GM20431 (cell line): ENCODE measurements around the gene P2RX5.
"Not testable (repeated sequence)": the region's sequence is repeated elsewhere in the genome, so short reads cannot be mapped to it uniquely, and the experiment has no call there.

Experiments used
- in situ Hi-C: fragments of 300-500 bp; cut with MseI, MboI; formaldehyde crosslinking; loops from one replicate; pipeline ENCODE4 v1.15.0; 2020; ENCODE audit warnings: low sequenced_read_pairs; ENCODE audit not compliant: unreplicated experiment

P2RX5 gene

DNA sequence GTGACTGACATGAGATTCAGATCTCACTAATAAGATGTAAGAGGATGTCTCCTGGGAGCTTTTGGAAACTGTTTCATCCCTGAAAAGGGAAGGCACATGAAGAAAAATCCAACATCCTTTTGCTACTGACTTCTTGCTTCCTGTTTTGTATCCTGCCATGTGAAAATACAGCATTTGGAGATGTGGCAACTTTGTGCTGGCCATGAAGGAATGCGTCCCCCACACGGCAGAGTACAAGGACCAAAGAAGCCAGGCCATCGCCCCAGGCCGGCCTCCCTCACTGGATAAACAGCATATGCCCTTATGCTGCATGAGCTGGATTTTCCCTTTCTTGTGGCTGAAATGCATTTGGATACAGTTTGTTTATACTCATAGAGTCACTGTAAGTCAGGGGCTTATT lies 22.2 kb upstream of the P2RX5 start:
- in situ Hi-C loops: no loop called here

DNA sequence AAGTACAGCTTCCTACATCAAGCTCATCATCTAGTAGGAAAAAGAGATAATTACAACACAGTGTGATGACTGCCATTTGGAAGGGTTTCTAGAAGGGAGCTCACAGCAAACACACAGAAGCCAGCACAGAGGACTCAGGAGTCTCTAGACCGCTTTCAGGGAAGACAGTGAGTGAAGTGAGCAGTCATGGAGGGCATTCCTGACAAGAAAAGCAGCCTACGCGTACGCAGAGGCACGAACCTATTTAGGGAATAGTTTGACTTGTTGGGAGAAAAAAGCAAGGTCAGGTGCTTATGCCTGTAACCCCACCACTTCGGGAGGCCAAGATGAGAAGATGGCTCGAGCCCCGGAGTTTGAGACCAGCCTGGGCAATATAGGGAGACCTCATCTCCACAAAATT lies 19.3 kb upstream of the P2RX5 start:
- in situ Hi-C loops: no loop called here

GRCh38 chr17:3712811-3713463 lies 17.0 kb upstream of the P2RX5 start:
- in situ Hi-C loops: no loop called here

DNA sequence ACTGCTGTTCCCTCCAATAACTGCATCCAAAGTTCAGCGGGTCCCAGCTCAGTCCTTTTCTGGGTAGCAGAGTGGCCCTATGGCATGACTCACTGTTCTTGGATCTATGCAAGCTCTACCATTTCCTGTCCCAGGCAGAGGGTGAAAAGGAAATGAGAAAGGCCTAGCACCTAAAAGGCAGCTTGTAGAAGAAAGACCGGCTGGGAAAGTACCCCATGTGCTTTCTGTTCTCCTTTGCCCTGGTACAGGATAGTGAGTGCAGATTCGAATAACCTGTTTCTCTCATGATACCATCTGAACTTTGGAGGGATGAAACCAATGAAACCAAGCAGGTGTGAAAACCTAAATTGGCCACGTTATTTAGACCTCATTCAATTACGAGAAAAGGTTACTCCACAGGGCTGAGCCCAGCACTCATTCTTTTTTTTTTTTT lies 15.0 kb upstream of the P2RX5 start:
- in situ Hi-C loops: no loop called here

DNA sequence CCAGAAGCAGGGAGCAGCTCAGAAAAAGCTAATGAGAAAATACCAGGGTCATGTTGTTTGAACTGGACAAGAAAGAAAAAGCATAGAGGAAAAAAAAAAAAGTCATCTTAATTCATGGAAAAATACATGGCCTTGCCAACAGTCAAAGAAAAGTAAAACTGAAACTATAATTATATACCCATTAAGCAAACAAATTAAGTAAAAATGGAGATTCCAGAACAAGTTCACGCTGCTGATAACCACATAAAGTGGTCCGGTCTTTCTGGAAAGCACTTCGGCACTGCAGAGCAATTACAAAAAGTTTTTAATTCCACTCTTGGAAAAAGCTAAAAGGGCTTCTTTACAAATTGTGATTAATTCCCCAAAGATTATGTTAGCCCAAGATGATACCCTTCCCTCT lies 12.4 kb upstream of the P2RX5 start:
- in situ Hi-C loops: no loop called here

DNA sequence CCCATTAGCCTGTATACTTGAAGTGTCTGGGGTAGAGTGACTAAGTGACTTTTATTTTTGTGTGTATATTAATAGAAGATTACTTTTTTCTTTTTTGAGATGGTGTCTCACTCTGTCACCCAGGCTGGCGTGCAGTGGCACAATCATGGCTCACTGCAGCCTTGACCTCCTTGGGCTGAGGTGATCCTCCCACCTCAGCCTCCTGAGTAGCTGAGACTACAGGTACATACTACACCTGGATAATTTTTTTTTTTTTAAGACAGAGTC lies 9.7 kb upstream of the P2RX5 start:
- in situ Hi-C loops: not testable (repeated sequence)

DNA sequence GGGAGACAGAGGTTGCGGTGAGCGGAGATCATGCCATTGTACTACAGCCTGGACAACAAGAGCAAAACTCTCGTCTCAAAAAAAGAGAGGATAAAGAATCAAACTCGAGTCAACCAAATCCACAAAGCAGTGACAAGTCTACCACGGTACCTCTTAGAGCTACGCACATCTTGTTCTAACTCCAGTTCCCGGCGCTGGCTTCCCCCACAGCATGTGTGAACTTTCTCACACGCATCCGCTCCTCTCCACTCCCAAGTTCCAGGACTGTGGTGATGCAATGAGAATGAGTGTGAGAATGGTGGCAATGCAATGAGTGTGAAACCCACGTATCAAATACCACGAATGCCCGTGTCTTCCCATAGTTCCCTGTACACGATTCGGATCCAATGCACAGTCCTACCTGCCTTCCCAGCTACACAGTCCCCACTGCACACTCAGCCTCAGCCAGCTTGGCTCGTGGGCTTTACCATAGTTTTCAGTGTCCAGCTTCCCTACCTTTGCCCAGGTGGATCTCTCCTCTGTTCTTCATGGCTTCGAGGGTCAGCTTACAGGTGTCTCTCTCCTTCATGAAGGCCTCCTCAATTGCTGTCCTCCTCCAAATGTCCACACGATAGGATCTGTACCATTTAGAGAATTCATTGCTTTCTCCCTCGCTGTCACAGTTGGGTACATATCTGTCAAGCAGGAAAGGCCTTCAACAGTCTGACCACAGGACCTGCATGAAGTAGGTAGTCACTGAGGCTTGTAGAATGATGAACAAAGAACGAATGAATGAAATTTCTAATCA lies 9.2 kb upstream of the P2RX5 start:
- in situ Hi-C loops: no loop called here

- in situ Hi-C loops: not testable (repeated sequence)
Observed at GRCh38 chr17:3702041-3702539, 6.1 kb upstream of the P2RX5 start.

DNA sequence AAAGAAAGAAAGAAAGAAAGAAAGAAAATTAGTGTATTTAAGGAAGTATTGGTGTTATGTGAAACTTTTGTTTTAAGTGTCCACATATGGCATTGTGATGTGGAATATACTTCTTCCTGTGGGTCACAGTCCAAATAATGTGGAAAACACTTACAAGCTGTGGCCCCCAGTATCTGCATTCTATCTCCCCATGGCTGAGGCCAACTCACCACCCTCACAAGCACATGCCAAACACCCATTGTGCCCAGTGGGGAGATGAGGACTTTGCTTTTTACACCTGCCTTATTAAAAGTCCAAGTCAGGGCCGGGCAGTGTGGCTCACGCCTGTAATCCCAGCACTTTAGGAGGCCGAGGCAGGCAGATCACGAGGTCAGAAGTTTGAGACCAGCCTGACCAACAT lies 4.0 kb upstream of the P2RX5 start:
- in situ Hi-C loops: no loop called here

GRCh38 chr17:3698139-3698538 lies 2.2 kb upstream of the P2RX5 start:
- in situ Hi-C loops: no loop called here

- in situ Hi-C loops: no loop called here
Observed at GRCh38 chr17:3697103-3697476, 1.1 kb upstream of the P2RX5 start.

DNA sequence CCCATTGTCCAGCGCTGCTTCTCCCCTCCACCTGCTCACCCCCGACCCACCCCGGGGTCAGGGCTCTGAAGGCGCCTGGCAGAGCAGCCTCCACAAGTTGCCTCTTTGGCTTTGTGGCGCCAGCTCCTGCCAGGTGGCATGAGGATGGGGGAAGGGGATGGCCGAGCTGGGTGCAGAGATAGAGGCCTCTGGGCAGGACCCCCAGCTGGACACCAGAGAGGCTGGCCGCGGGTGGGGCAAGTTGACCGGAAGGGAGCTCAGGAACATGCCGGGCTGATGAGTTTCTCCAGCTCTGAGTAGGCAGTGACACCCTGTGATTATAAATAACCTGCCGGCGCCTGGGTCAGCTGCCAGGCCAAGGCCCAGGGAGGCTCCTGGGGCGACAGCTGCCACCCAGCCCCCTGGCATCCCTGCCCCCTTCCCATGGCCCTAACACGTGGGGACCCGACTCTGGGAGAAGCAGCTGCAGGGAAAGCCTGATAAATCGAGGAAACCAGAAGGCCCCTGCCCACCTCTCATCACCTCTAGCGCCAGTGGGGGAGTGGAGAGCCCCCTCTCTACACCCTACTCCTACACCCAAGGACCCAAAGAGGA lies 729 bp downstream of the P2RX5 start:
- in situ Hi-C loops: no loop called here

DNA sequence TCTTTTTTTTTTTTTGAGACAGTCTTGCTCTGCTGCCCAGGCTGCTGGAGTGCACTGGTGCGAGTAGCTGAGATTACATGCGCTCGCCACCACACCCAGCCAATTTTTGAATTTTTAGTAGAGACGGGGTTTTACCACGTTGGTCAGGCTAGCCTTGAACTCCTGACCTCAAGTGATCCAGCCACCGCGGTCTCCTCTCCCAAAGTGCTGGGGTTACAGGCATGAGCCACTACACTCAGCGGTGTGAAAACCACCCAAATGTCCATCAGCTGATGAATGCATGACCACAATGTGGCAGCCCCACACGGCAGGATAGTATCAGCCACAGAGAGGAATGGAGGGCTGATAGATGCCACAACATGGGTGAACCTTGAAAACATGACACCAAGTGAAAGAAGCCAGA lies 2.1 kb downstream of the P2RX5 start:
- in situ Hi-C loops: no loop called here

DNA sequence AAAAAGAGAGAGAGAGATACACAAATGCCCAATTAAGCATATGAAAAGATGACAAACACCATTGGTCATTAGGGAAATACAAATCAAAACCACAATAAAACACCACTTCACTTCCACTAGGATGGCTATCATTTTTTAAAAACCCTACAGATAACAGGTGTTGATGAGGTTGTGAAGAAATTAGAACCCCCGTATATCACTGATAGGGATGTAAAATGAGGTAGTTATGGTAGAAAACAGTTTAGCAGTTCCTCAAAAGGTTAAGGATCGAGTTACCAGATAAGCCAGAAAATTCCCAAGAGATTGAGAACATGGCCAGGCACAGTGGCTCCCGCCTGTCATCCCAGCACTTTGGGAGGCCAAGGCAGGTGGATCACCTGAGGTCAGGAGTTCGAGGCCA lies 2.8 kb downstream of the P2RX5 start:
- in situ Hi-C loops: no loop called here

GRCh38 chr17:3692346-3692745 lies 3.6 kb downstream of the P2RX5 start:
- in situ Hi-C loops: no loop called here

GRCh38 chr17:3691617-3692067 lies 4.3 kb downstream of the P2RX5 start:
- in situ Hi-C loops: no loop called here

DNA sequence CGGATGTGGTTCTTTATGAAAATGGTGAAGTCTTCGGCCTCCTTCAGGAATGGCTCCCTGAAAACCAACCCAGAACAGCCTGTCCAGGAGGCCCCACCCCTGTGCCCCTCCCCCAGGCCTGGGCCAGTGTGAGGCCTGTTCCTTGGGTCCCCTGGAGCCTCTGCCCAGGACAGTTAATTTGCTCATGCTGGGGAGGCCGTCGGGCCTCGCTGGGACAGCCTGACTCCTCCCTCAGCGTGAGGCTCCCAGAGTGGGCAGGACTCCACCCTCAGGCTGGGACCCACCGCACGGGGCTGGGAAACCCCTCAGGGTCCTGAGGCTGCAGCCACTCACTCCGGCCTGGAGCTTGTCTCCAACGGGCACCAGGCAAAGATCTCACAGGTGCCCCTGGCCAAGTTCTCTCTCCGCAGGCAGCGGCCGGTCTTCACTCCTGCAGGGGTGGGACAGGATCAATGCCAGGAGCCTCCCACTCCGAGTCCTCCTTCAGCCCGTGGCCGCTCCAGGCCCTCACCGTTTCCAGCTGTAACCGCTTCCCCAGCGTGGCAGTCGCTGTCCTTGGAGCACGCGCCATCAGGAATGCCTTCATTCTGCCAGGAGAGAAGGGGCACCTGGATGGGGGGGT lies 5.8 kb downstream of the P2RX5 start:
- in situ Hi-C loops: no loop called here

DNA sequence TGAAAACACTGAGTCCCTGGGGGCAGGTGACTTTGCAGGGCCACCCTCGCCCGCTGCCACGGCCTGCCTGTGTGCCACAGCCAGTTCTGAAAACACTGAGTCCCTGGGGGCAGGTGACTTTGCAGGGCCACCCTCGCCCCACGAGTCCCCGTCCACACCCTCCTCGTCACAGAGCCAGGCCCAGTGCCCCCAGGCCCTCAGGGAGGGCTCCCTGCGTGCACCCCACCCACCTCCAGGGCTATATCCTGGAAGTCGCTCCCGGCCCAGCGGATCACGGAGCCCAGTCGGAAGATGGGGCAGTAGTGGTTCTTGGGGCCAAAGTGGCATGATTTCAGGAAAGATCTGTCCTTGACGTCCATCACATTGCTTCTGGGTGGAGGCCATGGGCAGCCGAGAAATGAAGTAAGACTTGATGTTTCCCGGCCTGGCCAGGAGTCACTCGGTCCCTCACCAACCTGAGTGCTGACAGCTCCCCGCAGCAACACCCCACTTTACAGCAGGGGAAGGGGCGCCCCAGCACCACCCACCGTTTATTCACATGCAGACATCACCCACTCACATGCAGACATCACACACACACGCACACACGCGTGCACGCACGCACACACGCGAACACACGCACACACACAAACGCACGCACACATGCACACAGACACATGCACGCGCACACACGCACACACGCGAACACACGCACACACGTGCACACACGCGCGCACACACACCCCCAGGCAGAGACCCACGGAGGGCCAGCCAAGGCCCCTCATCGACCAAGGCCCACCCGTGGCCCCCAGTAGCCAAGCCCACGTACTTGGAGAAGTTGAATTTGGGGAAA lies 6.5 kb downstream of the P2RX5 start:
- in situ Hi-C loops: no loop called here

GRCh38 chr17:3688852-3689261 lies 7.1 kb downstream of the P2RX5 start:
- in situ Hi-C loops: no loop called here

GRCh38 chr17:3688027-3688553 lies 7.9 kb downstream of the P2RX5 start:
- in situ Hi-C loops: no loop called here
